SH-SY5Y (cell line): ENCODE data around the gene SLC35F3.

Source experiments
- GATA2 ChIP-seq: IDR thresholded peaks from 2 replicates; pipeline ENCODE4 v1.6.1; 2011; ENCODE audit warnings: mild to moderate bottlenecking, low read depth, low read length
- GATA3 ChIP-seq: IDR thresholded peaks from 2 replicates; pipeline ENCODE4 v1.6.1; 2011; ENCODE audit warnings: low read depth, mild to moderate bottlenecking, low read length, moderate library complexity

GRCh38 chr1:234361102-234361603 is 456.7 kb downstream of the SLC35F3 start:
- TF ChIP-seq GATA2 (no peak), GATA3 (no peak)
